Subcutaneous adipose tissue (tissue), 4 donors: Measurements from ENCODE around the gene NDUFAF7. TPM values are rescaled to one million over a fixed set of nuclear protein-coding genes. Genes with fewer than 3 reads are reported as not detected.

Source experiments
- total RNA-seq, 4 donors: library from RNA; depleted of rRNA; stranded (reverse); fragments of >200 nt; gene quantifications; one replicate each; pipeline ENCODE4 v1.1.0, GENCODE V29; 2016
- TF ChIP-seq, protein P1 (sequence below): fragments of 450-650 bp; IDR thresholded peaks from one replicate; pipeline ENCODE4 v1.5.1; 2016; ENCODE audit warnings: low read depth, mild to moderate bottlenecking, control low read depth, antibody characterized with exemption, moderate library complexity

Gene NDUFAF7
- total RNA-seq, 4 donors from 2014 or later: 14.5 to 22.9 (median 18.5) TPM

DNA sequence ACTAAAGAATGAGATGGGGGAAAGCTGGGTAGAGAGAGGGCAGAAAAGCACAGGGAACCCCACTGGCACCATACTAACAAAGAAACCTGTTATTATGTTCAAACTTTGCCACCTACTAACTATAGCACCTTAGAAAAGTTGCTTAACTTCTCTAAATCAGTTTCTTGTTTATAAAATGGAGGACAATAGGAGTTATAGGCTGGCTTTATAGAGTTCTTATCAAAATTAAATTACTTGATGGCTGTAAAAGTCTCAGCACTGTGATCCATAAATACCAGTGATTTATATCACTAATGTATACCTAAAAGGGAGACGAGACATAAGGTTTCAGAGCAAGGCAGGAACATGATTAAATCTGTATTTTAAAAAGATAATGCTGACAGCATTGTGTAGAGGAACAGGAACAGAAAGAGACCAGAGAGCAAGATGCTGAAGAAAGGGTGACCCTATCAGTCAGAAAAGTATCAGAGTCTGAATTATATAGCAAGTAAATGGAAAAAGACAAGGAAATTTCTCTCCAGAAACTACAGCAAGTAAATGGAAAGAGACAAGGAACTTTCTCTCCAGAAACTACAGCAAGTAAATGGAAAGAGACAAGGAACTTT is 64.1 kb downstream of the NDUFAF7 start:
- TF ChIP-seq, protein P1, sequence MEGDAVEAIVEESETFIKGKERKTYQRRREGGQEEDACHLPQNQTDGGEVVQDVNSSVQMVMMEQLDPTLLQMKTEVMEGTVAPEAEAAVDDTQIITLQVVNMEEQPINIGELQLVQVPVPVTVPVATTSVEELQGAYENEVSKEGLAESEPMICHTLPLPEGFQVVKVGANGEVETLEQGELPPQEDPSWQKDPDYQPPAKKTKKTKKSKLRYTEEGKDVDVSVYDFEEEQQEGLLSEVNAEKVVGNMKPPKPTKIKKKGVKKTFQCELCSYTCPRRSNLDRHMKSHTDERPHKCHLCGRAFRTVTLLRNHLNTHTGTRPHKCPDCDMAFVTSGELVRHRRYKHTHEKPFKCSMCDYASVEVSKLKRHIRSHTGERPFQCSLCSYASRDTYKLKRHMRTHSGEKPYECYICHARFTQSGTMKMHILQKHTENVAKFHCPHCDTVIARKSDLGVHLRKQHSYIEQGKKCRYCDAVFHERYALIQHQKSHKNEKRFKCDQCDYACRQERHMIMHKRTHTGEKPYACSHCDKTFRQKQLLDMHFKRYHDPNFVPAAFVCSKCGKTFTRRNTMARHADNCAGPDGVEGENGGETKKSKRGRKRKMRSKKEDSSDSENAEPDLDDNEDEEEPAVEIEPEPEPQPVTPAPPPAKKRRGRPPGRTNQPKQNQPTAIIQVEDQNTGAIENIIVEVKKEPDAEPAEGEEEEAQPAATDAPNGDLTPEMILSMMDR: no peak

DNA sequence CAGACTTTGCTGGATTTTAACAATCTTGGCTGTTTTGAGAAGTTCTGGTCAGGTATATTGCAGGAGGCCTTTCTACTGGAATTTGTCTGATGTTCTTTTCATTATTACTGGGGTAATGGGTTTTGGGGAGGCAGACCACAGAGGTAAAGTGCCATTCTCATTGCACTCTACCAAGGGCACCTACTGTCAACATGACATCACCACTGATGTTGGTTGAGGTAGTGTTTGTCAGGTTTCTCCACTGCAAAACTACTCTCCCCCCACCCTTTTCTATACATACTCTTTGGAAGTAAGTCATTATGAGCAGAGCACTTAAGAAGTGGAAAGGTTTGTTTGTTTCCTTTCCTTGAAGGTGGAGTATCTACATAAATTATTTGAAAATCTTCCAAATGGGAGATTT is 66.2 kb downstream of the NDUFAF7 start:
- TF ChIP-seq, protein P1: no peak

Other genes starting within 250 kb of the NDUFAF7 start
- 10 to 100 TPM; 32.8 to 54.2 (median 45.6) TPM for gene HEATR5B, start 147.3 kb upstream of the NDUFAF7 start, total RNA-seq
- gene GPATCH11, start 147.1 kb upstream of the NDUFAF7 start, total RNA-seq: 10 to 100 TPM; 30.3 to 61.4 (median 43.8) TPM
- 10 to 100 TPM; 24.2 to 30.2 (median 27.5) TPM for gene EIF2AK2, start 74.7 kb upstream of the NDUFAF7 start, total RNA-seq
- not detected for gene SULT6B1, start 43.0 kb upstream of the NDUFAF7 start, total RNA-seq
- 10 to 100 TPM; 20.0 to 22.8 (median 21.4) TPM for gene CEBPZOS, start 35.2 kb upstream of the NDUFAF7 start, total RNA-seq
- 10 to 100 TPM; 29.3 to 67.8 (median 39.7) TPM for gene CEBPZ, start 62 bp upstream of the NDUFAF7 start, total RNA-seq
- 10 to 100 TPM; 40.6 to 56.7 (median 43.6) TPM for gene PRKD3, start 93.2 kb downstream of the NDUFAF7 start, total RNA-seq
- gene QPCT, start 113.0 kb downstream of the NDUFAF7 start, total RNA-seq: 10 to 100 TPM in 1 of 4 donors, 1 to 10 TPM in 3; 2.4 to 15.6 (median 5.1) TPM